NCI-H460 (cell line): Measurements from ENCODE around the gene ZEB1. TPM values are rescaled to one million over a fixed set of nuclear protein-coding genes. Genes with fewer than 3 reads are reported as not detected.

ENCODE experiments used
- DNase-seq: peaks from one replicate; pipeline ENCODE4 v3.0.0-alpha.2; 2016; ENCODE audit warnings: low read depth; ENCODE audit errors: extremely low read depth
- small RNA-seq, 2 experiments: library from RNA; depleted of rRNA; stranded (forward); fragments of <200 nt; gene quantifications; one replicate each; pipeline ENCODE3, GENCODE V24; 2014
- total RNA-seq: library from RNA; depleted of rRNA; stranded (reverse); fragments of >200 nt; shearing (Covaris generic); gene quantifications from 2 replicates; pipeline ENCODE4 v1.2.3, GENCODE V29; 2014

Gene ZEB1
- total RNA-seq, 1 experiment from 2014 or later, result 10.3 TPM

DNA sequence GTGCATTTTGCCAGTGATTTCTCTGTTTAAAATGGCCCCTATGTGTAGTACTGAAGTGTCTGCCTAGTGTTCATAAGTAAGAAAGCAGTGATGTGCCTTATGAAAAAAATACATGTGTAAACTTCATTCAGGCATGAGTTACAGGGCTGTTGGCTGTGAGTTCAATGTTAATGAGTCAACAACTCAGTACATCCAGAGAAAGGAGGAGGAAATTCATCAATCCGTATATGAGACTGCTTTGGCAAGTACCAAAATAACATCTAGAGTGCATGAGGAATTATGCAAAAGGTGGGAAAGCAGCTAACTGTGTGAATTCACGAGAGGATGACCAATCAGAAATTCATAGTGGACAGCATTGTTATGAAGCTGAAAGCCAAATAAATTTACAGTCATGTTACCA, 255.6 kb downstream of the ZEB1 start:
- DNase-seq, result no peak

DNA sequence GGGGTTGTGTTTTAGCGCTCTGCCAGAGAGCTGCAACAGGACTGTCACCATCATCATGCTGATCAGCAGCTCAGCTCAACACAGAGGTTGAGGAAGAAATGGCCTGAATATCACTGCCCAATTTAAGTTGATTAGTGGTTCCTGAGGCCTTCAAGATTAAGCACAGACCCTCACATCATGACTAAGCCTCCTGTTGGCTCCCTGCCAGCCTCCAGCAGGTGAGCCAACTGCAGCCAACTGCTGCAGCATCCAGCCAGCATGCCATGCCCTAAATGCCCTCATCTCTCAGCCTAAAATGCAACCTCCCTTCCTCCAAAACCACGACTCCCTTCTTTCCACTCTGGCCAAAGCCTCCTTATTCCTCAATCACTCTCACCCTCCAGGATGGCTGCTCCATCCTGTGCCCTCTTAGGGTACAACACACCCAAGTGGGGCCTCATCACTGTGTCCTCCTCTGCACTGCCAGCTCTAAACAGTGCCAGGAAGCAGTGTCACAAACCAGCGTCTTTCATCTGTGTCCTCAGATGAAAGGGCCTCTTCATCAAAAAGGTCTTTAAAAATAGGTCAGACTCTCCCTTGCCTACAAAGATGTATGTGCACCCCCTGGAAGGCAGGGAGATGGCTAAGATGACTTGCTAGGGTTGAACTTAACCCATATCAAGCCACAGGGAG, 259.3 kb downstream of the ZEB1 start:
- DNase-seq, result no peak

DNA sequence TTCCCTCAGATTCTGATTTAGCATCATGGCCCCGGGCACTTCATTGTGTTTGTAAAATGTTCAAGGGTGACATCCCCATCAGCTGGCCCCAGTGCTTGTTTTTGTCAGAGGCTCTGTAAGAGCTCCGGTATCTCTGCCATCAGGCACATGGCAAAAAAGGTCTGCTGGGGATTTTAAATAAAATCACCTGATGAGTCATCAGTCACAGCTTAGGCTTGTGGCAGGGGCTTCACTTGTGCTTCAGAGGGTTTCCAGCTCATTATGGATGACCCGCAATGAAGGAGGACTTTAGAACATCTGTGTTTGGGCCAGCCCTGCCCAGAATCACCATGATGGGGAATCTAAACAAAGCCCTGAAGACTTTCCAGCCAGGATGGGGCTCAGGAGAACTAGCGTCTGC, 259.9 kb downstream of the ZEB1 start:
- no peak for DNase-seq

Small RNAs within 50 kb of the gene (small RNA-seq; reads per million reads assigned to genes)
- gene SPTLC1P1, result 0 to 0.02 reads per million in 2 experiments
